ENCODE data around the gene CABYR.

- TF ChIP-seq CTCF (IDR thresholded peaks at IDR 0.05; ENCODE audit: insufficient read depth, low read length, poor library complexity, severe bottlenecking) (no peak), EZH2phosphoT487 (conservative IDR thresholded peaks at IDR 0.05; ENCODE audit: low read length) (no peak)
Measured at GRCh38 chr18:24094561-24094960, 44.3 kb upstream of the CABYR start.

All from SU-DHL-6 (cell line).